ENCODE measurements around the gene PRR13.

DNA sequence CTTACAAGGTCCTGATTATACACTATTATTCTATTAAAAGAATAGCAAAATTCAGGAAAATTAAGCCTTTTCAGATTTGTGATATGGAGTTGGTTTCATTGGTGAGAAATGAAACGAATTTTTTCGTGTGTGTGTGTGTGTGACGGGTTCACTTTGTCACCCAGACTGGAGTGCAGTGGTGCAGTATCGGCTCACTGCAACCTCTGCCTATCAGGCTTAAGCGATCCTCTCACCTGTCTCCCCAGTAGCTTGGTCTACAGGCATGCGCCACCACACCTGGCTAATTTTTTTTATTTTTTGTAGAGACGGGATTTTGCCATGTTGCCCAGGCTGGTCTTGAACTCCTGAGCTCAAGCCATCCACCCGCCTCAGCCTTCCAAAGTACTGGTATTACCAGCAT lies 20.1 kb downstream of the PRR13 start:
- TF ChIP-seq, protein P1, sequence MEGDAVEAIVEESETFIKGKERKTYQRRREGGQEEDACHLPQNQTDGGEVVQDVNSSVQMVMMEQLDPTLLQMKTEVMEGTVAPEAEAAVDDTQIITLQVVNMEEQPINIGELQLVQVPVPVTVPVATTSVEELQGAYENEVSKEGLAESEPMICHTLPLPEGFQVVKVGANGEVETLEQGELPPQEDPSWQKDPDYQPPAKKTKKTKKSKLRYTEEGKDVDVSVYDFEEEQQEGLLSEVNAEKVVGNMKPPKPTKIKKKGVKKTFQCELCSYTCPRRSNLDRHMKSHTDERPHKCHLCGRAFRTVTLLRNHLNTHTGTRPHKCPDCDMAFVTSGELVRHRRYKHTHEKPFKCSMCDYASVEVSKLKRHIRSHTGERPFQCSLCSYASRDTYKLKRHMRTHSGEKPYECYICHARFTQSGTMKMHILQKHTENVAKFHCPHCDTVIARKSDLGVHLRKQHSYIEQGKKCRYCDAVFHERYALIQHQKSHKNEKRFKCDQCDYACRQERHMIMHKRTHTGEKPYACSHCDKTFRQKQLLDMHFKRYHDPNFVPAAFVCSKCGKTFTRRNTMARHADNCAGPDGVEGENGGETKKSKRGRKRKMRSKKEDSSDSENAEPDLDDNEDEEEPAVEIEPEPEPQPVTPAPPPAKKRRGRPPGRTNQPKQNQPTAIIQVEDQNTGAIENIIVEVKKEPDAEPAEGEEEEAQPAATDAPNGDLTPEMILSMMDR (IDR thresholded peaks at IDR 0.05), result no peak
- TF ChIP-seq POLR2AphosphoS5 (IDR thresholded peaks at IDR 0.05), result no peak
- no peak for TF ChIP-seq POLR2A (IDR thresholded peaks at IDR 0.05)
